Glutamatergic neuron (in vitro differentiated cells): ENCODE data around the gene PPHLN1. TPM values are rescaled to one million over a fixed set of nuclear protein-coding genes. Genes with fewer than 3 reads are reported as not detected.

Source experiments
- DNase-seq: peaks from one replicate; pipeline ENCODE4 v3.0.0; 2022
- H3K27ac Mint-ChIP-seq: one replicate; pipeline ENCODE4 v1.8.0; 2020; ENCODE audit warnings: mild to moderate bottlenecking, mixed read lengths, inconsistent platforms; ENCODE audit not compliant: unreplicated experiment
- H3K27me3 Mint-ChIP-seq: one replicate; pipeline ENCODE4 v1.8.0; 2020; ENCODE audit warnings: mild to moderate bottlenecking, moderate library complexity, mixed read lengths, inconsistent platforms; ENCODE audit not compliant: unreplicated experiment
- H3K36me3 Mint-ChIP-seq: one replicate; pipeline ENCODE4 v1.8.0; 2020; ENCODE audit warnings: mild to moderate bottlenecking, mixed read lengths, inconsistent platforms; ENCODE audit not compliant: unreplicated experiment
- H3K4me1 Mint-ChIP-seq: one replicate; pipeline ENCODE4 v1.8.0; 2020; ENCODE audit warnings: mild to moderate bottlenecking, low read depth, mixed read lengths, inconsistent platforms; ENCODE audit not compliant: unreplicated experiment
- H3K4me3 Mint-ChIP-seq: one replicate; pipeline ENCODE4 v1.8.0; 2020; ENCODE audit warnings: mild to moderate bottlenecking, mixed read lengths, inconsistent platforms; ENCODE audit not compliant: unreplicated experiment
- H3K9me3 Mint-ChIP-seq: one replicate; pipeline ENCODE4 v1.8.0; 2020; ENCODE audit warnings: mild to moderate bottlenecking, moderate library complexity, mixed read lengths, inconsistent platforms; ENCODE audit not compliant: unreplicated experiment
- microRNA-seq: library from miRNA; unstranded; fragments of <30 nt; microRNA quantifications from one replicate; pipeline ENCODE4, GENCODE V29; 2020; ENCODE audit not compliant: unreplicated experiment
- total RNA-seq: library from RNA; stranded (reverse); fragmentation: NEBNext Ultra II Directional; extraction: Animal tissue kit (Norgen Biotek cat#: 25700); gene quantifications from one replicate; pipeline ENCODE4 v1.2.1, GENCODE V29; 2021; ENCODE audit not compliant: unreplicated experiment
- TF ChIP-seq, protein P1 (sequence below): fragments of 200-600 bp; sonication (generic); IDR thresholded peaks from one replicate; pipeline ENCODE4 v1.5.0; 2021; ENCODE audit not compliant: partially characterized antibody, unreplicated experiment

Gene PPHLN1
- total RNA-seq, 1 donor from 2014 or later, result 64.4 TPM

DNA sequence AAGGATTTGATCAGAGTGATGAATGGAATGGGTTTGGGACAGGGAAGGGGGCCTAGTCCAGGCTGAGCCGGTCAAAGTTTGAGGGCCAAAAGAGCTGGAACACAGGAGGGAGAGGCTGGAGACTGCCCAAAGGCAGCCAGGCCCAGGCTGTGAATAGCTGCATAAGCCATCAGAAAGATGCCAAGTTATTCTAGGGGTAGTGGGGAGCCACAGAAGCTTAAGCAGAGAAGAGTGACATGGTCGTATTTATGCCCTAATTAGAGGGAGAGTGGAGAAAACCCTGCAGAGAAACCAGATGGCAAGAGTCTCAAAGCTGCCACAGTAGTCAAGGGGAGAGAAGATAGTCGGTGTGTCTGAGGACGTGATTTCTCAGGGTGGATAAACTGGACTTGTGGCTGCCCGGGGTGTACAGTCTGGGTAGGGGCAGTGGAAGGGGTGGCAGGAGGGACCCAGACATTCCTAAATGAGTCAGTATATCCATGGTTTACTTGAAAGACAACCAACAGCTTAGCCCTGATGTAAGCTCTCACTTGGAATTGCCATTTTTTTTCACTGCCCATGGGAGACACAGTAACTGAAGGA is 164.4 kb downstream of the PPHLN1 start:
- Mint-ChIP-seq H3K27me3 (peaks cover 4% of the 10 kb centered on the region), H3K27ac (no peak overlapping the region), H3K36me3 (no peaks in the 10 kb centered on the region), H3K9me3 (no peaks in the 10 kb centered on the region), H3K4me1 (no peaks in the 10 kb centered on the region), H3K4me3 (no peak overlapping the region)
- DNase-seq, result no peak
- TF ChIP-seq, protein P1, sequence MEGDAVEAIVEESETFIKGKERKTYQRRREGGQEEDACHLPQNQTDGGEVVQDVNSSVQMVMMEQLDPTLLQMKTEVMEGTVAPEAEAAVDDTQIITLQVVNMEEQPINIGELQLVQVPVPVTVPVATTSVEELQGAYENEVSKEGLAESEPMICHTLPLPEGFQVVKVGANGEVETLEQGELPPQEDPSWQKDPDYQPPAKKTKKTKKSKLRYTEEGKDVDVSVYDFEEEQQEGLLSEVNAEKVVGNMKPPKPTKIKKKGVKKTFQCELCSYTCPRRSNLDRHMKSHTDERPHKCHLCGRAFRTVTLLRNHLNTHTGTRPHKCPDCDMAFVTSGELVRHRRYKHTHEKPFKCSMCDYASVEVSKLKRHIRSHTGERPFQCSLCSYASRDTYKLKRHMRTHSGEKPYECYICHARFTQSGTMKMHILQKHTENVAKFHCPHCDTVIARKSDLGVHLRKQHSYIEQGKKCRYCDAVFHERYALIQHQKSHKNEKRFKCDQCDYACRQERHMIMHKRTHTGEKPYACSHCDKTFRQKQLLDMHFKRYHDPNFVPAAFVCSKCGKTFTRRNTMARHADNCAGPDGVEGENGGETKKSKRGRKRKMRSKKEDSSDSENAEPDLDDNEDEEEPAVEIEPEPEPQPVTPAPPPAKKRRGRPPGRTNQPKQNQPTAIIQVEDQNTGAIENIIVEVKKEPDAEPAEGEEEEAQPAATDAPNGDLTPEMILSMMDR, result no peak

Small RNA genes within 50 kb of the gene (microRNA-seq; reads per million reads assigned to microRNA genes)
- gene MIR7851, result 5.0 reads per million, percentile 32 among the genes with 10 or more reads in this experiment

Other genes starting within 250 kb of the PPHLN1 start
- gene GXYLT1, start 181.3 kb upstream of the PPHLN1 start, total RNA-seq, result 3.4 TPM
- gene YAF2, start 87.9 kb upstream of the PPHLN1 start, total RNA-seq, result 52.5 TPM
- gene ZCRB1, start 73 bp upstream of the PPHLN1 start, total RNA-seq, result 43.2 TPM